ENCODE measurements around the gene KIF3A.
"Not testable (repeated sequence)": the region's sequence is repeated elsewhere in the genome, so short reads cannot be mapped to it uniquely, and the experiment has no call there.

- TF ChIP-seq YY1 (IDR thresholded peaks at IDR 0.05; ENCODE audit: low read depth, low read length); CTCF (IDR thresholded peaks at IDR 0.05; ENCODE audit: control extremely low read depth in 1 of 3, insufficient read depth in 1 of 3, low read depth in 1 of 3, low read length in 3 of 3); USF2 (IDR thresholded peaks at IDR 0.05; ENCODE audit: low read length); TBP (IDR thresholded peaks at IDR 0.05; ENCODE audit: low read depth, low read length); CBX8 (IDR thresholded peaks at IDR 0.05; ENCODE audit: borderline replicate concordance, low read depth, low read length); ATF2 (IDR thresholded peaks at IDR 0.05; ENCODE audit: low read length); JUND (IDR thresholded peaks at IDR 0.05; ENCODE audit: low read length): not testable (repeated sequence)
Measured at GRCh38 chr5:132691755-132692631, 45.4 kb downstream of the KIF3A start.
